Pons (tissue), 1 donor: ENCODE data around the gene TSC2.

Experiments
- DNase-seq: peaks from one replicate; pipeline ENCODE4 v3.0.0-alpha.2; 2016; ENCODE audit warnings: low spot score

TSC2 gene

DNA sequence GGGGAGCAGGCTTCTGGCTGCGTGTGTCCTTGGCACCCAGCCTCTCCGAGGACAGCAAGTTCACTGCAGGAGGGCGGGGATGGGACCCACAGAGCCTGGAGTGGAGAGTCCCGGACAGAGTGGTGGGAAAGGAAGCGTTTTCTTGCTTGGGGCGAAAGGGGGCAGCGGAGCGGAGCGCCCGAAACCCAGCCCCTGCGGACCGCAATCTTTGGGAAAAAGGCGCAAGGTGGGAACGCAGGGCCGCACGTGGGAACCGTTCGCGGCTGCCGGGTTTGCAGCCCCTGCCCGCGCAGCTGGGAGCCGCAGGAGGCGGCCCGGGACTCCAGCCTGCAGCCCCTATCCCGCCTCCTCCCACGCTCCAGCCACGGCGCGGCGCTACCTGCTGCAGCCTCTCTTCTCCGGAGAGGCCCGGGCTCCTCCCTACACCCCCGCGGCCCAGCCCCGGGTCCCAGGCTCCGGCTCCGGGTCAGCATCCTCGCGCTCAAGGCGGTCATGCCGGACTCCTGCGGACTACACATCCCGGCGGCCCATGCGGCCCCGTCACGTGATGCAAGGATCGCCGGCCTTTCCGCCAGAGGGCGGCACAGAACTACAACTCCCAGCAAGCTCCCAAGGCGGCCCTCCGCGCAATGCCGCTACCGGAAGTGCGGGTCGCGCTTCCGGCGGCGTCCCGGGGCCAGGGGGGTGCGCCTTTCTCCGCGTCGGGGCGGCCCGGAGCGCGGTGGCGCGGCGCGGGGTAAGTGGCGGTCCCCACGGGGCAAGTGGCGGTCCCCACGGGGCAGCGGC, at the start of gene TSC2, which contains the start of gene NTHL1:
Gene TSC2 (plus strand): TSS at position 656 of the 786 bp plus-strand sequence. CDS start 631 bp downstream, outside the sequence.
Gene NTHL1 (minus strand): TSS at position 505 of the 786 bp plus-strand sequence. CDS start 11 bp downstream, at position 494.
- DNase-seq, result peak; percentile 93

DNA sequence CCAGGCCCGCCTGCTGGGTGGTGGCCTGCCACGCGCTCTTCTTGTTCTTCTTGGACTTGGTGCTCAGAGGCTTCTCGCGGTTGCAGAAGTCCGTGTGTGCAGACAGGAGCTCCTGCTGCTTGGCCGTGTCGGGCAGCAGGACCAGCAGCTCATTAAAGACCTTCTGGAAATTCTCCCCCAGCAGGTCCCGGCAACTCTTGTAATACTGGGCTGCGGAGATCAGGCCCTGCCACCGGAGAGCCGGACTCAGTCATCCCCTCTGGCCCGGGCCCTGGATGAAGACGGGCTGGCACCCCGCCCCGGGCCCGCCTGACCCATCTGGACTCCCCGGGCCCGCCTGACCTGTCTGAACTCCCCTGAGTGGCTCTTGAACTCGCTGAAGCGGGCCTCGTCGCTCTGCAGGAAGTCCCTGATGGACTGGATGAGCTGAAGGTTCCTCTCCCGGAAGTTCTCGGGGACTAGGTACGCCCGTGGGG, 49.4 kb upstream of the TSC2 start:
- DNase-seq, result no peak

DNA sequence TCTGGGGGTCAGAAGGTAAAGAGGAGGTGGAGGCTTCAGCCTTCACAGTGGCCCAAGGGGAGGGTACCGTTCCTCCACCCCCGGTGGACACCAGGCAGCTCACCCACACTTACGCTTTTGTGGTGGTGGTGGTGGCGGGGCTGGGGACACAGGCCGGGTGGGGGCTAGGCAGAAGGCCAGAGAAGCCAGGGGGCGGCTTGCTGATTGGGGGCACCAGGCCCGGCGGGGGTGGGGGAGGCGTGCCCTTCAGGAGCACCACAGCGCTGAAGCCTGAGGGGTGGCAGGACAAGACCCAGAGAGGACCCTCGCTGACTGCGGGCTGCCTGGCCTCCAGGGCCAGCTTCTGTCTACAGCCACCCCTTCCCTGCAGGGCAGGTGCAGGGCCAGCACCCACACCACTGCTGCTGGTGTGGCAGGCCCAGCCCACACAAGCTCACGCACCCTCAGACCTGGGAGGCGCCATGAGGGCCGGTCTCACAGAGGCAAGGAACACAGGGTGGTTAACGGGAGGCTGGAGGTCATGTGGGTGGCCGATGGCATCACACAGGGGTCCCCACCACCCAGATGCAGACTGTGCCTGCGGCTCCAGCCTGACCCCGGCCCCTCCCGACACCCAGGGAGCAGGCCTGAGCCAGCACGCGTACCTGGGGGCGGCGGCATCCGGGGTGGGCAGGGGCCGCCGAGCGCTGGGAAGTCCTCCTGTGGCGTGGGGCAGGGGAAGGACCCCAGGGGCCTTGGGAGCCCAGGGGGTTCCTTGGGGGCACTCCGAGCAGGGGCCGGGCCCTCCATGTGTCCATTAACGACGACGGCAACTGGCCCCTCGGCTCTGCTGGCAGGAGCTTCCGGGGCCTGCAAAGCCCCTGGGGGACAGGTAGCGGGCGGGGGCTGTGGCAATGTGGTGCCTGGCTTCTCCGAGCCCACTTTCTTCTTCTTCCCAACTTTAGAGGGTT, 48.7 kb upstream of the TSC2 start:
- DNase-seq, result no peak

DNA sequence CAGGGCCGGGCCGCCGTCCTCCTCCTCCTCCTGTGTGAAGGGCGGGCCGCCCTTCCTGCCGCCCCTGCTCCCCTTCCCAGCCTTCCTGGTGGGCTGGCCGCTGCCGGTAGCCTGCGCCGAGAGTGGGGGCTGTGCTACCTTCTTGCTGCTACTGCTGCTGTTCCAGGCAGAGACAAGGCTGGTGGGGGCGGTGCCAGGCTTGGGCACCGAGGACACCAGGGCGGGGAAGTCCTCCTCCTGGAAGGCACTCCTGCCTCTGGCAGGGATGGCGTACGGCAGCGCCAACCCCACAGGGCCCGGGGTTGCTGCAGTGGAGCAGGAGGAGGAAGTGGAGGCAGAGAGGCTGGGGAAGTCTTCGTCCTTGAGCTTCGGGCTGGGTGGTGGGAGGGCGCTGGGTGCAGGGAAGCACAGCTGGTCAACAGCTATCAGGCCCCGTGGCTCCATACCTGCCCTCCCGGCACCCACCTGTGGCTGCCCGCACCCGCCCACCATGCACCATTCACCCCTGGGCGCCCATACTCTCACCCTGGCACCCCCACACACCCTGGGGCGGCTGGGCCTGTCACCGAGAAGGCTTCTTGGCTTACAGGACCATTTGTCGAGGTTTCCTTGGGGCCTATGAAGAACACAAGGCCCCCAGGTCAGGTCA, 47.8 kb upstream of the TSC2 start:
- no peak for DNase-seq

DNA sequence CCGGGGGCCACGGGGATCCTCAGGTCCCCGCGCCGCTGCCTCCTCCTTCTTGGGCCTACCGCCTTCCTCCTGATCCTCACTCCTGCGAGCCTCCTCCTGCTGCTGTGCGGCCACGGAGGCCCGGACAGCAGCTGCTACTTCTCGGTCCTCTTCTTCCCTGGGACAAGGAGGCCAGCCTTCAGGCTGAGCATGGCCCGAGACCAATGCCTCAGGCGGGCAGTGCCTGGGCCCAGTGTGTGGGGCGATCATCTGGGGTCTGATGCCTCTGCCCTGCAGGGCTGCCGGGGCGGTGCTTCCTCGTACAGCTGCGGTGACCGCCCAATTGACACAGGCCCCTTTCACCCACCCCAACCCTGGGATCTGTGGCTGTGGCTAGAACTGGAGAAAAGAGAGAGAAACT, 46.8 kb upstream of the TSC2 start:
- DNase-seq, result no peak

DNA sequence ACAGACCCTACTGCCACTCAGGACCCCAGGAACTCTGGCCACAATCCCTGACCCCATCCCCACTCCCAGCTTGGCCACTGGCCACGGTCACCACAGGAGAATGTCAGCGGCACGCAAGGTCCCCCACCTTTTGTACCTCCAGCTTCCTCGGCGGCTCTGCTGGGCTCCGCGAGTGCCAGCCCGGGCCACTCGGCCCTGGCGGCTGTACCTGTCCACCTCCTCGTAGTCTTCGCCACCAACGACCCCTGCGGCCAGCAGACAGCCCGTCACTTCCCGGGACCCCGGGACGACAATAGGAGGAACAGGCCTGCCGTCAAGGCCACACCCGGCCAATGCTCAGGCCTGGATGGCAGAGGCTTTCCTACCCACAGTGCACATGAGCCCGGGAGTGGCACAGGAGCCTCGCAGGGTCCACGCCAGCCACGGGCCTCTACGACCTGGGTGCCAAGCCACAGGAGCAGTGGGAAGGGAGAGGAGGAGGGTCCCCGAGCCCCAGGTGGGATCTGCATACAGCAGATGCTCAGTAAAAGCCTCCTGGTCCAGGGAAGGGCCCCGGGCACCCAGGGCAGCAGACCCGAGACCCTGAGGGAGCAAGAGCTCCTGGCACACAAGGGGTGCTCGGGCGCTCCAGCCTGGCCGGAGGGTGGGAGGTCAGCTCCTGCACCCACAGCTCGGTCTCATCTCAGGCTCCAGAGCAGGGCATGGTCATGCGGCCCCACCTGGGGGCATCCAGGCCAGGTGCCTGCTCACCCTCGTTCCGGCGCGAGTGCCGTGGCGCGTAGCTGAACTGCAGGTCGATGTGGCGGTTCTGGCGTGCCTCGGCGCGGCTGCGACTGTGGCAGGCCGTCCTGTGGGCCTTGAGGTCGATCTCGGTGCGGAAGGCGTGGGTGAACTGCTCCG, 46.1 kb upstream of the TSC2 start:
- DNase-seq, result no peak

DNA sequence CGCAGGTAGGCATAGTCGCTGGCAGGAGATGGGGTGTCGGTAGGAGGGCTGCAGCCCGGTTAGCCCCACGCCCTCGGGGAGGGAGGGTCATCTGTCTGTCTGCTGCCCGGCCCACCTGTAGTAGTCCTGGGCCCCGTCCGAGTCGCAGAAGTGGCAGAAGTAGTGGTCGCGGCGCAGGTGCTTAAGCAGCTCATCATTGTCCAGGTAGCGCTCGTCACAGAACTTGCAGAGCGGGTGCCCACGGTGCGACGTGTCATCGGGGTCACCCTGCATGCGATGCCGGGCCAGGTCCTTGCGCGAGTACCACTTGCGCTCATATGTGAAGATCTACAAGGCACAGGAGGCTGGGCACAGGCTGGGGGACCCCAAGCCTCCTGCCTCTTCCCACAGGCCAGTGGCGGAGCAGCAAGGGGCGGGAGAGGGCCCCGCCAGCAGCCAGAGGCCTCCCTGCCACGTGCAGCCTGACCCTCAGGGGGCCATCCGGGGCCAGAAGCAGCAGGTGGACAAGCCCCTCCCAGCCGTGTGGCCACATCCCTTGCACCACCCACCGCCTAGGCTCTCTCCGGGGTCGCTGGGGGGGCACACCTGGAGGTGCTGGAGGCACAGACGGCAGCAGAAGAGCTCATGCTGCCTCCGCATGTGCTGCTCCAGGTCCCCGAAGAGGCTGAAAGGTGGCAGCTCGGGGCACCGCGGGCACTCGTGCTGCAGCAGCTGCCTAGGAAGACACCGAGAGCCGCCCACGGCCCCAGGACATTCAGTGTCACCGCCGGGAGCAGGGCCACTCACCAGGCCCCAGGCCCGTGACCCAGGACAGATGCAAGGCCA, 45.2 kb upstream of the TSC2 start:
- no peak for DNase-seq

DNA sequence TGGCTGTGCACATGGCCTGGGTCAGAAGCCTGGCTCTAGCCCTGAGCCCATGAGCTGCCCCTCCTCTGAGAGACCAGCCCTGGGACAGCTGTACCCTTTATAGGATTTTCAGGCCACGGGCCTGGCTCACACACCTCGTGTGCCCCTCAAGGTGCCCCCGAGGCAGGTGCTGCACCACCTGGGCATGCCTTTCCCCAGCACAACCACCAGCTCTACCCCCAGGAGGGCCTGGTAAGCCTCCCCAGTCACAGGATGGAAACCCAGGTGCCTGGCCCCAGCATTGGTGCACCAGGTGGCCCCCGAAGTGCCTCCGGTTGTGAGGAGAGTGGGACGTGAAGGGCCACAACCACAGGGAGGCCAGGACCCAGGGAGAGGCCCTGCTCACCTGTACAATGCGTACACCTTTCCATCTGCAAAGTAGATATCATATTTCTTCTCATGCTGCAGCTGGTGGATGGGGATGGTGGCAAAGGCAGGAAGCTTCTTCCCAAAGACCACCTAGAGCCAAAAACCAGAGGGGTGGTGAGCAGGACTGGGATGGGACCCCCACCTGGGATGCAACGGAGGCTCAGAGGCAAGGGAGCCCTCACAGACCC, 44.5 kb upstream of the TSC2 start:
- DNase-seq, result no peak

DNA sequence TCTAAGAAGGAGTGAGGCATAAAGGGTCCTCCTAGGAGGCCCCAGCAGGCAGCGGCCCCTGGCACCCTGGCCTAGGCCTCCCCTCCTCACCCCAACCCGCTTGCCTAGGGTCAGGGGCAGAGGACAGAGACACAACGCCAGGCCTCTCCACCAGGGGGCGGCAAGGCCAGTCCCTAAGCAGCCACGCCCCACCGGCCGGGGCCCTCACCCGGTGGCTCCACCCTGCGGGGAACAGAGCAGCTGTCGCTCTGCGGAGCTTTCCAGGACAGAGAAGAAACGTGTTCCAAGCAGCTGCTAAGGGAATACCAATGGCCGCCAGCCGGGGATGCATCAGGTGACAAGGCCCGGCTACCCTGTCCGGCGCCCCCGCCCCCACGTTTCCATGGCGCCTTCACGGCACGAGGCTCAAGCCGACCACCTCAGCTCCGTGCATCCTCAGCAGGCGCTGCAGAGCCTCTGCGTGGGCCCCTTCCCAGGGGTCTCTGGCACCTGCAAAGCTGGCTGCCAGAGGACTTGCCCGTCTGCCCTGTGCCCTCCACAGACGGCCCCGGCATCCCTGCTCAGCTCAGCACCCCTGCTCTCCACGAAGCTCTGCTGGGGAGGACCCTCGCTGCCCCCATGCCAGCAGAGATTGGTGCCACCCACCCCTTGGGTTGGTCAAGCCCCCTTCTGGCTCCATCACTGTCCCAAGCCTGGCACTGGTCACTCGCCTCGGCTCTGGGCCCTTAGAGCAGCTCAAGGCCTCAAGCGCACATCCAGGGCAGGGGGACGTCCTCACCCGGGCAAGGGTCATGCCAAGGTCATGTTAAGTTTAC, 43.8 kb upstream of the TSC2 start:
- DNase-seq, result peak; percentile 69

DNA sequence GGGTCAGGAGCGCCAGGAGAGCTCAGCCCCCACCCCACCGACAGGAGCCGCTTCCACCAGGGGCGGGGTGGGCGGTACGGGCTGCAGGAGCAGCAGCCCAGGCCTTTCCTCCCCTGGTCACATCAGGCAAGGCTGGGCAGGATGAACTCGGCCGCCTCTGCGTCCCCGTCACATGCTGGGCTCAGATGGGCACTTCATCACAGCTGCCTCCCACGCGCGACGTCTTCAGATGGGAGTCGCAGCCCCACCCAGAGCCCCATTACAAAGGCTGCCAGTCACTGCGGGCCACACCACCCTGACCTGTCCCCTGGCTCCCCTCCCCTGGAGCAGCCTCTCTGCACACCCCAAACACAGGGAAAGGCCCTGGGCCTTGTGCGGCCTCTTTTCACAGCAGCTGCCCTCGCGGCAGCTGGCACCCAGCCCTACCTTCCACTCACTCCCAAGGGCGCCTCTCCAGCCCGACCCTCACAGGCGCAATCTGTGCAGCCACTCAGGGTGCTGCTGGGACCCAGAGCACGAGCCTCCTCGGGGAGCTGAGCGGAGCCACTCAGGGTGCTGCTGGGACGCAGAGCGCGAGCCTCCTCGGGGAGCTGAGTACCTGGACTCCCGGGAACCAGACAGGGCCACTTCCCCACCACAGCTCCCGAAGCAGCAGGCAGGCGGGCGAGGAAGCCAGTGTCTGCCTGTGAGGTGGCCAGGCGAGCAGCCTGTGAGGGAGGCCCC, 42.8 kb upstream of the TSC2 start:
- DNase-seq, result no peak

DNA sequence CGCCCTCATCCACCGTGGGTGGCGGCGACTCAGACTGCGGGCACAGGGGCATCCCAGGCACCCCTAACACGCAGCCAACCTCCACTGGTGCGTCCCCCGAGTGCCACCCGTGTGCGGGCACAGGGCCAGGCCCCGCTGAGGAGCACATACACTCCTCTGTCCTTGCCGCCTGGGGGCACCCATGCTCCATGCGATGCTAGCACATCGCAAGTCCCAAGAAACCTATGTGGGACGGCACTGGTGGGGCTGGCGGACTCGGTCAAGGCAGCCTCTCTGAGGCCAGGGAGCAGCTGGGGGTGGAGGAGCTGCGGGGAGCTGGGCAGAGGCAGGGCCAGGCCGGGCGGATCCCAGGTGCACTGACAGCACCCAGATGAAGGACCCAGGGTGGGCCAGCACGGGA, 42.1 kb upstream of the TSC2 start:
- DNase-seq, result no peak

DNA sequence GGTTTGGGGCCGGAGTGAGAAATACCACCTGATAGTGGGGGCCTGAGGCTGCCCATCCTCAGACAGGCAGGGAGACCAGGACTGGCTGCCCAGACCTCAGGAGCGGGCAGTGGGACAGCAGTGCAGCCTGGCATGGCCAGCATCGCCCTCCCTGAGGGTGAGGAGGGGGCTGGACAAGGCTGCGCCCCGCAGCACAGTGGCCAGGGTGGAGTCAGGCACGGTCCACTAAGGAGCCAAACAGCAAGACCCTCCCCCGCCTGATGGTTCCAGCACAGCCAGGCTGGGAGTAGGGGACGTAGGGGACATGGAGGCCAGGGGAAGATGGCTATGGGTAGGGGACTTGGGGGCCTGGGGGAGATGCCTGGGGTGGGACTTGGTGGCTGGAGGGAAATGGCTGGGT, 41.5 kb upstream of the TSC2 start:
- no peak for DNase-seq

DNA sequence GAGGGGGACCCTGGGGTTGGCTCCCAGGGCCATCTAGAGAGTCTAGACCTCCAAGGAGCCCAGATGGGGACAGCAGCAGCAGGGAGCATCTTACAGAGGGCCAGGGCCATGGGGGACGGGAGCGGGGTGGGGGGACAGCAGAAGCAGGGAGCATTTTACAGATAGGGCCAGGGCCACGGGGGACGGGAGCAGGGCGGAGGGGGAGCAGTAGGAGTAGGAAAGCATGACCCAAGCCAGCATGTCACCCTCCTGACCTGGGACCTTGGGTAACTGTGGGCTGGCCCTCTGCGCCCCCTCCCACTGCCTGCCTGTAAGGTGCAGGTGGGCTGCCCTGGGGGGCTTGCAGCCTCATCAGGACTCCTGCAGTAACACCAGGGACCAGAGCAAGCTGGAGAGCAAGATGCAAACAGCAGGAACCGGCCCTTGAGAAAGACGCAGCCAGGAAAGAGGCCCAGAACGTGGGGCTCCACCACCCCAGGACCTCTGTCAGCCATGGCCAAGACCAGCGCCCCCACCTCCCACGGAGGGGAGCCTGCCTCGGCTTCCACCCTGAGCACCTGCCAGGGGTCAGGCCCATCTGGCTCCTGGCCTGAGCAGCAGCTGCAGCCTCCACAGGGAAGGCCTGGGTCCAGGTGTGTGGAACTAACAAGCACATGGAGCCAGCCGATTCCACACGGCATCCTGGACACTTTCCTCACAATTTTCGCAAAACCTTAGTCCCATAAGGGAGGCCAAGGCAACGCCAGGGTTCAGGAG, 40.5 kb upstream of the TSC2 start:
- DNase-seq, result no peak

DNA sequence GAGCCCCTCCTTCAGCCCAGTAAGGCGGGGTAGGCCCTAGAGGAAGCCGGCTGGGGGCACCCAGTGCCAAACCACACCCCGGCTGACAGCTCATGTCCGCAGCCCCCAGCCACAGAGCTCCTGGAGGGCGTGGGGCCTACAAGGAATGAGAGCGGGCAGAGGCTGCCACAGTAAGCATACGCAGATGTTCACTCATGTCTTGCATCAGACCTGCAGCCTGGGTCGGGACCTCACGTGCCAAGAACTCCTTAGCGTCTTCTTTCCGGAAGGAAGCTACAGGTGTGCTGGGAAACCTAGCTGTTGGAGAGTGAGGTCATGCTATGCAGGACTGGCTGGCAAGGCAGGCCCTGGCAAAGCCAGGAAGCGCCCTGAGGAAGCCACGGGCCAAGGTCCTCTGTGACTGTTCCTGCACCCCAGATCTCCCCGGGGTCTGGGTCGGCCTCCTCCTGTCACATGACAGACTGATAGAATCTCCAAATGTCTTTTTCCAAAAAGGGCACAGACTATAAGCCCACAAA, 39.7 kb upstream of the TSC2 start:
- DNase-seq, result no peak

DNA sequence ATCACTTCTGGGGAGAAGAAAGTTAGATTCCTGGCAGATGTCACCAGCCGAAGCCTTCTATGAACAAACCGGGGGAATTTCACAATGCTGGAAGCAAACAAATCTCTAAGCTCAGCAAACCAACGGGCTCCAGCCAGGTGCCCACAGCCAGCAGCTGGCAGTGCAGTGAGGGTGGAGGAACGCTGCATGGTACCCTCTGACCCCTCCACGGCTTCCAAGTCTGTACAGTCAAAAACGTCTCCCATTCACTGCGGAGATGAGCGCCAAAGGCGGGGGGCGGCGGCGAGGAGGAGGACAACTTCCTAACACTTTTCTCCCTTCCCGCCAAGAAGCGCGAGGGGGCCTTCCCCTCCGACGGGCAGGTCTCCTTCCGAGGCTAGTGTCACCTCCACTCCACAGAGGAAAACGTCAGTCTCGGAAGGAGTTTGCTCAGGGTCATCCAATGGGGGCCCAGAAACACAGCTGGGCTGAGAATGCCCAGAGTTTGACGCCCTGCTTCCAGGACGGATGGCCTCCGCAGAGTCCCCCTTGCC, 39.1 kb upstream of the TSC2 start:
- no peak for DNase-seq

DNA sequence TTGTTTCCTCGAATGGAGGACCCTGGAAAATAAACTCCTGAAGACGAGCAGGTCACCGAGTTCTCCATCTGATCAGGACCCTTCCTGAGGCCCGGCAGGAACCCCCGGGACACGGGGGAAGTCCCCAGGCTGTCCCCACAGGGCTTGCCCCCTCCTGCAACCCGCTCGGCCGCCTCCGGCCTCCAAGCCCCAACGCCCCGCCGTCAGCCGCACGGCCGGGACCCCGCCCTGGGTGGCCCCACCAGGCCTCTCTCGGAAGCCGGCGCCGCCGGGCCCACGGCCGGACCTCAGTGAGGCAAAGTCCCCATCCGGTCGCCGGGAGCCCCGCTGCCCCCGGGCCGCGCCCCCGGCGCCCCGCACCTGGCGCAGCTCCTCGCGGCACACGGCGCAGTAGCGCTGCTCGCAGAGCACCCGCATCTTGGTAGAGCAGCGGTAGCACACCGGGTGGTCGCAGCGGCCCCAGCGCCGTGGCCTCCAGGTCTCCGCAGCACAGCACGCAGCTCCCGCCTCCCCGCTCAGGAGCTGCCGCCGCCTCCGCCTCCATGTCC, 38.5 kb upstream of the TSC2 start:
- DNase-seq, result no peak
